ENCODE measurements around the gene AKAP13.

- TF ChIP-seq CTCF (IDR thresholded peaks at IDR 0.05), result no peak
- TF ChIP-seq EZH2 (IDR thresholded peaks at IDR 0.05), result no peak
Observed at GRCh38 chr15:85353516-85353915, 26.9 kb upstream of the AKAP13 start.

All from neural progenitor cell (in vitro differentiated cells).